ENCODE data around the gene VAMP4. TPM values are rescaled to one million over a fixed set of nuclear protein-coding genes. Genes with fewer than 3 reads are reported as not detected.
A peak's percentile ranks its signal among the peaks of the same experiment; 100 is the strongest.

Gene VAMP4
- total RNA-seq (ENCODE audit: insufficient read depth, low replicate concordance), result 19.7 TPM

- DNase-seq (ENCODE audit: low spot score), result peak; percentile 91
These were observed at the start of gene VAMP4 for GRCh38 chr1:171741872-171742576. Gene VAMP4 (minus strand): TSS chr1:171742065. CDS start chr1:171738414, 3,651 bp downstream.

- no peak for DNase-seq (ENCODE audit: low spot score)
These were observed 48.5 kb upstream of the VAMP4 start for GRCh38 chr1:171790318-171790717.

- no peak for DNase-seq (ENCODE audit: low spot score)
These were observed 46.8 kb upstream of the VAMP4 start for GRCh38 chr1:171788696-171789095.

DNA sequence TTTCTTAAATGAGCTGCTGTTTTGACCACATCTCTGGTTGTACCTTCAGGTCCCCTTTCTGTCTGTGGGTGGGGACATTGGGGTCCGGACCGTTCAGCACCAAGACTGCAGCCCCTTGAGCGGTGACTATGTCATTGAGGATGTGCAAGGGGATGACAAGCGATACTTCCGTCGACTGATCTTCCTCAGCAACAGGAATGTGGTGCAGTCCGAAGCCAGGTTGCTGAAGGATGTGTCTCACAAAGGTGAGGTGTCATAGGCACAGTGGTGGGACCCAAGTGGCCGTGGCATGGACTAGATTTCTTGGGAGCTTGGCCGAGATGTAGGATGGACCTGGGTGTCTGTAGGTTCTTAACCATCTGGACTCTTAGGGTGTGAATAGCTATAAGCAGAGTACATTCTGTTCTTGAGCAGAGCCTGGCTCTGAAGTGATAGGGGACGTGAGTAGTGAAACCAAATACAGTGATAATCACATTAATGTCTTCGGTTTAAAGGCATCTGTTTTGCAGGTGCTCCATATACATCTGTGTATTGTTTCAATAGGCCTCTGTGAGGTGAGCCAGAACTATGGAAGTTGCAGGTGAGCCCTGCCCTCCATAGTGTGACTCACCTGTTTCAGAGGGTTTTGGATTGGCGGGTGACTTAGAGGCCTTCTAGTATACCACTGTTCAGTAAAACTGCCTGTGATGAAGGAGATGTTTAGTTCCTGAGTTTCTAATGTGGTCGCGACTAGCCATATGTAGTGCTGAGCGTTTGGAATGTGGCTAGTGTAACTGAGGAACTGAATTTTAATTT lies 46.0 kb upstream of the VAMP4 start:
- no peak for DNase-seq (ENCODE audit: low spot score)

DNA sequence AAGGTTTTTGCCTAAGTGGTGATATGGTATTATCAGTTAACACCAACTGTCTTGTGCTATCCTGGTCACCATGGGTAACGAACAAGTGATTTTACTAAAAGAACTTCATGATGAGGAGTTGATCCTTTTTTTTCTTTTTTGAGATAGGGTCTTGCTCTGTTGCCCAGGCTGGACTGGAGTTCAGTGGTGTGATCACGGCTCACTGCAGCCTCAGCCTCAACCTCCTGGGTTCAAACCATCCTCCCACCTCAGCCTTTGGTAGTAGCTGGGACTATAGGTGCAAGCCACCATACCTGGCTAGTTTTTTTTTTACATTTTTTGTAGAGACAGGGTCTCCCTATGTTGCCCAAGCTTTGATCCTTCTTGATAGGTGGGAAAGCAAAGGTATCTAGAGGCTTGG lies 44.7 kb upstream of the VAMP4 start:
- DNase-seq (ENCODE audit: low spot score), result no peak

DNA sequence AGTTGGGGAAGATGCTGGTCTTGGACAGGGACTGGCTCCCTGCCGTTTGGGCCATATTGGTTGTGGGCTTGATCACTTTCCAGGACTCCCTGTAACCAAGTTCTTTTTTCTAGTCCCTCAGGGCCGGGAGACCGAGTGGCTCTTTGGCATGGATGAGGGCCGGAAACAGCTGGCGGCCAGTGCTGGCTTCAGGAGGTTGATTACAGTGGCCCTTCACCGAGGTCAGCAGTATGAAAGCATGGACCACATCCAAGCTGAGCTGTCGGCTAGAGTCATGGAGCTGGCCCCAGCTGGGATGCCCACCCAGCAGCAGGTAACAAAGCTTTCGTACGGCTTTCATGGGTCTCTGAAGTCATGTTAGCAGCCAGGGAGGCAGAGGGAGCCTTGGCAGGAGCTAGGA lies 43.9 kb upstream of the VAMP4 start:
- no peak for DNase-seq (ENCODE audit: low spot score)

DNA sequence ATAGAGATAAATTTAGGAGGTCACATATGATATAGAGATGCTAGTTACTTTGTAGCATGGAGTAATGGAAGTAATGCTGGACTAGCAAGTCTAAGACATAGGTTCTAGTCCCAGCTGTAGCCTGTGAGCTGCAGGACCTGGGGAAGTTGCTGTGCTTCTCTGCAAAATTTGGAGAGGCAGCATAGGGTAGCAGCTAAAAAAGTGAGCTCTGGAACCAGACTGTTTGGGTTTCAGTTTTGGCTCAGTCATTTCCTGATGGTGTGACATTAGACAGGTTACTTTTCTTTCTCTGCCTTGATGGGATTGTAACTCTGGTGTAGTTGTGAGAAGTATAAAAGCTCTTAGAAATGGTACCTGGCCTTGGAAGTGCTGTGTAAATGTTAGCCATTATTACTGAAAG lies 42.9 kb upstream of the VAMP4 start:
- DNase-seq (ENCODE audit: low spot score), result no peak

DNA sequence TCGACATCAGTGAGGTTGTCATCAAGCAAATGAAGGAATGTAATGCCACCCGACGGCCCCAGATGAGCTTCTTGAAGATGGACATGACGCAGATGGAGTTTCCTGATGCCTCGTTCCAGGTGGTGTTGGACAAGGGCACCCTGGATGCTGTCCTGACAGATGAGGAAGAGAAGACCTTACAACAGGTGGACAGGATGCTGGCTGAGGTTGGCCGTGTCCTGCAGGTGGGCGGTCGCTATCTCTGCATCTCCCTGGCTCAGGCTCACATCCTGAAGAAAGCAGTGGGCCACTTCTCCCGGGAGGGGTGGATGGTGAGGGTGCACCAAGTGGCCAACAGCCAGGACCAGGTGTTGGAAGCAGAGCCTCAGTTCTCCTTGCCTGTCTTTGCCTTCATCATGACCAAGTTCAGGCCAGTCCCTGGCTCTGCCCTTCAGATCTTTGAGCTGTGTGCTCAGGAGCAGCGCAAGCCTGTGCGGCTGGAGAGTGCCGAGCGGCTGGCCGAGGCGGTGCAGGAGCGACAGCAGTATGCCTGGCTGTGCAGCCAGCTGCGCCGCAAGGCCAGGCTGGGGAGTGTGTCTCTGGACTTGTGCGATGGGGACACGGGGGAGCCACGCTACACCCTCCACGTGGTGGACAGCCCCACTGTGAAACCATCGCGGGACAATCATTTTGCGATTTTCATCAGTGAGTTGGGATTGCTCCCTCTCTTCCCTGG lies 42.1 kb upstream of the VAMP4 start:
- no peak for DNase-seq (ENCODE audit: low spot score)

GRCh38 chr1:171781176-171781875 lies 39.5 kb upstream of the VAMP4 start, which contains the start of gene METTL13:
Gene METTL13 (plus strand): TSS chr1:171781660. CDS start chr1:171781968, 308 bp downstream.
- DNase-seq (ENCODE audit: low spot score), result peak; percentile 100

GRCh38 chr1:171780583-171781175 lies 38.8 kb upstream of the VAMP4 start:
- DNase-seq (ENCODE audit: low spot score), result no peak

DNA sequence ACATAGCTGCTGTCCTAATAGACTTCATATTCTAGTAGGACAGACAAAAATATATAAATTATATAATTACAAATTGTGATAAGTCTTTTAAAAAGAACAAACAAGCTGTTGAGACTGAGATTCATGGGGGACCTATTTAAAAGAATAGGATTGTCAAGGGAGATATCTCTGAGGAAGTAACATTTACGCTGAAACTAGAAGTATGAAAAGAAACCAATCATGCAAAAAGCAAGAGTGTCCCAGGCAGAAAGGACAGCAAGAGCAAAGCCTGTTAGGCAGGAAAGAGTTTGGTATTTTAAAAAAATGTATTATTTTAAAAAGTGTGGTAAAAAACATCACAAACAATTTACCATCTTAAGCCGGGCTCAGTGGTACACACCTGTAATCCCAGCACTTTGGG lies 30.4 kb upstream of the VAMP4 start:
- no peak for DNase-seq (ENCODE audit: low spot score)

DNA sequence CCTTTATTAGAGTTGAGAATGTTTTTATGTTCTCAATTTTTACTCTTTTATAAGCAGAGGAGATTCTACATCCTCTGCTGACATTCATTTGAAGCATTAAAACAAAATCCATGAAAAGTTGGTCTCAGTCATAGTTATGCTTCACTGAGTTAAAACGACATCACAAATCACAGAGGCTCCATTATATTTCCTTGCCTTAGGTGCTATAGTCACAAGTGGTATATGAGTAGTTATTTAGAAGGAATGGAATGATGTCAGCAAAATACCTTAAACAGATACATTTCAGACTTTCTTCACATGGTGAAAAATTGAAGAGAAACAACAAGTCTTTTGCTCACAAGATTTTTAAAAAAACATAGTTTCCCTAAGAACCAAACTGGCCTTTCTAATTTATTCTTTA lies 27.9 kb upstream of the VAMP4 start:
- DNase-seq (ENCODE audit: low spot score), result no peak

GRCh38 chr1:171769171-171769570 lies 27.3 kb upstream of the VAMP4 start:
- no peak for DNase-seq (ENCODE audit: low spot score)

GRCh38 chr1:171763764-171764163 lies 21.9 kb upstream of the VAMP4 start:
- no peak for DNase-seq (ENCODE audit: low spot score)

DNA sequence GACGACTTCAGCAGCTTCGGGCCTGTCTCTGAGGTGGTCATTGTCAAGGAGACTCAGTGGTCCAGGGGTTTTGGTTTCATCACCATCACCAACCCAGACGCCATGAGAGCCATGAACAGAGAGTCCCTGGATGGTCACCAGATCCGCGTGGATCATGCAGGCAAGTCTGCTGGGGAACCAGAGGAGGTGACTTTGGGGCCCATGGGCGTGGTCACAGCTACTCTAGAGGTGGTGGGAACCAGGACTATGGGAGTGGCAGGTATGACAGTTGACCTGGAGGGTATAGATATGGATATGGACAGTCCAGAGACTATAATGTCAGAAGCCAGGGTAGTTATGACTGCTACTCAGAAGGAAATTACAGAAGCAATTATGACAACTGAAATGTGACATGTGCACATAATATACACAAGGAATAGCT lies 20.3 kb upstream of the VAMP4 start:
- no peak for DNase-seq (ENCODE audit: low spot score)

- no peak for DNase-seq (ENCODE audit: low spot score)
These were observed 16.1 kb upstream of the VAMP4 start for GRCh38 chr1:171758011-171758410.

GRCh38 chr1:171756856-171757255 lies 15.0 kb upstream of the VAMP4 start:
- DNase-seq (ENCODE audit: low spot score), result no peak

DNA sequence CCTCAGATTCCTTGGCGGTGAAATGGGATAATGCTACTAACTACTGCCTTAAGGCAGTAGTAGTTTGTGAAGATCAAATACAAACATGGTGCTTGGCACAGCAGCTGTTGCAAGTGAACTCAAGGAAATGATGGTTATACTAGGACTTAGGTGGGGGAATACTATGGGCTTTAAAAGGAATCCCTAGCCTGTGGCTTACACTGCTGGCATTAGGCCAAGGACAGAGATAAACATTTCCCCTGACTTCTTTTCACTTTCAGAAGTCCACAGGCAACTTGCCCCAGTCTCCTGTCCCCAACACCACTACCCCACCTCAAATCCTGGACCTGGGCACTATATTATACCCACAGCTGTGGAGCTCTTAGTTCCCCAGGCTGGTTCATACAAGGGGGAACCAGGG lies 13.1 kb upstream of the VAMP4 start:
- no peak for DNase-seq (ENCODE audit: low spot score)

DNA sequence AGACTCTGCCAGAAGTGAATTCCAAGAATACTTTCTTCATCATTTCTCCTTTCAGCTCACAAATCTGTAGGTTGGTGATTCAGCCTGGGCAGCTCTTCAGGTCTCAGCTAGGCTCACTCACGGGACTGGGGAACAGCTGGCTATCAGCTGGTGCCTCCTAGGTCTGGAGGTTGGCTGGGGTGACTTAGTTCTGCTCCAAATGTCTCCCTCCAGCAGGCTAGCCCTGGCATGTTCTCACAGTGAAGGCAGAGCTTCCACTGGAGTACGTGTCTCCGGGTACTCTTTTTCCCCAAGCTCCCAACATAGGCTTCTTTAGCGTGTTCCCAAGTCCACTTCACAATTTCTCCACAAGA lies 12.5 kb upstream of the VAMP4 start:
- no peak for DNase-seq (ENCODE audit: low spot score)

DNA sequence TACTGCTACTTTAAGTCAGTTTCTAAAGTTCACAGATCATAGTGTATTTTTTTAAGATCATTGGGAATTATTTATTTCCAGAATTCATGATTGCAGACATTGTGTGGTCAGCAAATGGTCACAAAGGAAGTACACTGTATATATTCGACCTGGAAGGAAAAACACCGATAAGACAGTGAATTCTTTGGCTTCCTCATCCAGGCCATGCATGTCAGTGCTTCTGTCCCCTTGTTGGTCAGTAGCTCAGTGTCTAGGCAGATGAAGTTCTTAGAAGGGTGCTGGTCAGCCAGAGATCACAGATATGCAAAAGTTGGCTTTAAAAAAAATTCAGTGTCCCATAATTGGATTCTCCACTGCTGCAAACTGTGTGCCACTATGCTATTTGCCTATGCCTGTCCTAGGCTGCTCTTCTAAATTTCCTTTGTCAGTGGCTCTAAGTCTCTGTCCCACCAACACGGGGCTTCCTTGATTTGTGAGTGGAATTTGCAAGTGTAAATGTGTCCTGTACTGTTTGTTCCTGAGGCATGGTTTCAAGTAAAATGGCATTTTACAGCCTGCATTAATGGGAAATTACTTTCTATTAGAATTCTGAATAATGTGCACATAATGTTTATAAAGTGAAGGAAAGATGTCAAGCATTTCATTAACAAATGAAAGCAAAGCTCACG lies 12.0 kb upstream of the VAMP4 start:
- no peak for DNase-seq (ENCODE audit: low spot score)

DNA sequence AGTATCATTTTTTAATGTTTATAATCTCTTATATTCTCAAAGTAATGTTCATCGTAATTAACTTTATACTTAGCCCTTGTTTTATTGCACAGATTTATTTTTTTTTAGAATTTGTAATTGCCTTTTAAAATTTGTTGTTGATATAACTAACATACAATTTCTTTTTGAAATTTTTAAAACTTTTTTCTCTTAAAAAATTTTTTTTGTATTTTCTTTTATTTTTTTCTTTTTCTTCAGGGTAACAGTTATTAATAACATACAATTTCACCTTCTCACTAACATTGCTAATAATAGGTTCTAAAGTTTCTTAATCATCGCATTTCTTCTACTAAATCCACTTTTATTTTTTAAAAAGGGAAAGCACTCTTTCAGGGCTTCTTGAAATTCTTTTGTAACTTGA lies 11.3 kb upstream of the VAMP4 start:
- DNase-seq (ENCODE audit: low spot score), result no peak
